ENCODE measurements around the gene YBEY. TPM values are rescaled to one million over a fixed set of nuclear protein-coding genes. Genes with fewer than 3 reads are reported as not detected.

Gene YBEY
- total and polyA plus RNA-seq, 2 of the 8 experiments (the other 6 are each of a cell fraction or from before 2014, with no cell fraction given): 26.9 to 31.9 TPM

- no peak for TF ChIP-seq CHD7 (IDR thresholded peaks at IDR 0.05; ENCODE audit: insufficient replicate concordance, low read length)
- no peak for TF ChIP-seq SAP30 (IDR thresholded peaks at IDR 0.05; ENCODE audit: insufficient read depth, insufficient replicate concordance, low read length)
- TF ChIP-seq SP2 (IDR thresholded peaks at IDR 0.05; ENCODE audit: low read length): no peak
- TF ChIP-seq ATF3 (IDR thresholded peaks at IDR 0.05; ENCODE audit: insufficient read depth, low read depth, low read length): no peak
- TF ChIP-seq EP300 (IDR thresholded peaks at IDR 0.05; ENCODE audit: borderline replicate concordance in 1 of 2, low read depth in 2 of 2, low read length in 2 of 2): no peak
- no peak; a peak in 1 of 4 replicates for TF ChIP-seq SIN3A (conservative IDR thresholded peaks at IDR 0.05 in 1 of 2, IDR thresholded peaks at IDR 0.05 in 1 of 2; ENCODE audit: low read depth in 1 of 2, low read length in 2 of 2)
- 0 out of 2 replicates have a peak, but pooled peaks have one; percentile 45 for TF ChIP-seq CREB1 (IDR thresholded peaks at IDR 0.05)
- 0 out of 2 replicates have a peak, but pooled peaks have one; percentile 6 for TF ChIP-seq SP1 (IDR thresholded peaks at IDR 0.05; ENCODE audit: low read depth, low read length)
Measured at GRCh38 chr21:46325073-46325912, 39.2 kb downstream of the YBEY start (continued).

Measured in H1 (cell line).